GM18867 (cell line): ENCODE measurements around the gene SLC14A1.
A peak's percentile ranks its signal among the peaks of the same experiment; 100 is the strongest.

ENCODE experiments used
- ATAC-seq: cut with Tn5 transposase; IDR thresholded peaks from one replicate; pipeline ENCODE4 v1.9.1; 2021; ENCODE audit warnings: mild to moderate bottlenecking, moderate library complexity; ENCODE audit not compliant: unreplicated experiment

SLC14A1 gene

GRCh38 chr18:45723567-45724355 is at the start of gene SLC14A1:
TSS of gene SLC14A1 (plus strand) at chr18:45724181. CDS start at chr18:45730321, 6,140 bp downstream.
- ATAC-seq = no peak

GRCh38 chr18:45677276-45677807 is 46.6 kb upstream of the SLC14A1 start:
- no peak for ATAC-seq

- no peak for ATAC-seq
Measured at GRCh38 chr18:45678441-45678840, 45.5 kb upstream of the SLC14A1 start.

- ATAC-seq = no peak
Measured at GRCh38 chr18:45678850-45679249, 45.1 kb upstream of the SLC14A1 start.

- ATAC-seq = no peak
Measured at GRCh38 chr18:45680066-45680690, 43.8 kb upstream of the SLC14A1 start.

GRCh38 chr18:45682181-45682580 is 41.8 kb upstream of the SLC14A1 start:
- no peak for ATAC-seq

- ATAC-seq = no peak
Measured at GRCh38 chr18:45684341-45685115, 39.5 kb upstream of the SLC14A1 start.

GRCh38 chr18:45686891-45687611 is 36.9 kb upstream of the SLC14A1 start:
- ATAC-seq = peak; percentile 87

GRCh38 chr18:45687621-45688020 is 36.4 kb upstream of the SLC14A1 start:
- ATAC-seq = peak; percentile 47

- no peak for ATAC-seq
Measured at GRCh38 chr18:45688113-45688512, 35.9 kb upstream of the SLC14A1 start.

- ATAC-seq = no peak
Measured at GRCh38 chr18:45688833-45689232, 35.1 kb upstream of the SLC14A1 start.

GRCh38 chr18:45689396-45689795 is 34.6 kb upstream of the SLC14A1 start:
- ATAC-seq = no peak

GRCh38 chr18:45690975-45691815 is 32.8 kb upstream of the SLC14A1 start:
- ATAC-seq = no peak

GRCh38 chr18:45691816-45692179 is 32.2 kb upstream of the SLC14A1 start:
- ATAC-seq = no peak

- no peak for ATAC-seq
Measured at GRCh38 chr18:45702708-45703265, 21.2 kb upstream of the SLC14A1 start.

- no peak for ATAC-seq
Measured at GRCh38 chr18:45708831-45709230, 15.2 kb upstream of the SLC14A1 start.

- ATAC-seq = no peak
Measured at GRCh38 chr18:45712061-45712460, 11.9 kb upstream of the SLC14A1 start.

- no peak for ATAC-seq
Measured at GRCh38 chr18:45713239-45713638, 10.7 kb upstream of the SLC14A1 start.

- ATAC-seq = no peak
Measured at GRCh38 chr18:45715212-45715780, 8.7 kb upstream of the SLC14A1 start.
